Fibroblast of upper back skin (primary cell): Measurements from ENCODE around the gene PIAS4.

Experiments used
- DNase-seq: peaks from one replicate; pipeline ENCODE4 v3.0.0-alpha.2; 2013

Gene PIAS4

GRCh38 chr19:4043401-4043800 lies 35.9 kb downstream of the PIAS4 start:
- no peak for DNase-seq

DNA sequence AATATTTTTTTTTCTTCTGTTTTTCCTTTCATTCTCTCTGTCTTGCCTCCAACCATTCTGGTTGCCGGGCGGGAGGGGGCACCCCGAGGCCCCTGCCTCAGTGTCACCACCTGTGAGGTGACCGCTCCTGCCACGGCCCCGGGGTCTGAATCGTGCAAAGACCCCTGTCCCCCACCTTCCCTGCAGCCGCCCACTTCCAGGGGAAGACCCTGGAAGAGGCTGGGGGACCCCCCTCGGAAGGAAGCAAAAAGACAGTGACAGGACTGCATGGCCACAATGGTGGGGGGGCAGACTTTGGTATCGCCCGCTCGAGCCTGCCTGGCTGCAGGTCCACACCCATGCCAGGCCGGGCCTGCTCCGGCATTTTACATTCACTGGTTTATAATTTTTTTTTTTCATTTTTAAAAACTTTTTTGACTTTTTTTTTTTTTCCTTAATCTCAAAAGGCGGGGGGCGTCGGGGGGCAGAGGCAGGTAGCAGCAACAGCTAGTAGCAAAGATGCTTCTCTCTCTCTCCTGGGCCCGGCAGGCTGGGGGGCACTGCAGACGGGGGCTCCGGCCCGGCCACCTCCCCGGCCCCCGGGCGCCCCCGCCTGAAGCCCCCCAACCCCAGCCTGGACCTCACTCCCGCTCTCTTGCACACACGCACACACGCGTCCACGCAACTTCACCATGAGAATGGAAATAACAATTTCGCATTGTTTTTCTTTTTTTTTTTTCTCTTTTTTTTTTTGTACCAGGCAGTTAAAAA lies 36.6 kb downstream of the PIAS4 start:
- no peak for DNase-seq

DNA sequence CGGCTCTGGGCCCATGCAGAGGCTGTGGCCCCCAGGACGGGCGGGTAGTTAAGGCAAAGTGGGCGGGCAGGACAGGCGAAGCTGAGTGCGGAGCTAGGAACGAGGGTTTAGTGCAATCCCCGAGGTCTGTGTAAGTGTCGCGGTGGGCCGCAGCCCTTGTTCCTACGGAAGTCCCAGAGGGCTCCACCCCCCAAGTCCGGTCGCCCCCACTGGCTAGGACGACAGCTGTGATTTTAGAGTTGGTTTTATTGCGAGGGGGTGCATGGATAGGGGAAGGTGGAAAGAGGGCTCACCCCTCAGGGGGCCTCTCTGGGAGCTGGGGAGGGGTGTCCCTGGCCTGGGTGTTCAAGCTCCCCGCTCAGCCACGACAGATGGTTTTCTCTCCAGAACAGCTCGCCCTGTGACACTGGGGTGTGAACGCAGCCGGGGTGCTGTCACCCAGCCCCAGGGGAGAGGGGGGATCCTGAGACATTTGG lies 37.5 kb downstream of the PIAS4 start:
- DNase-seq, result no peak

DNA sequence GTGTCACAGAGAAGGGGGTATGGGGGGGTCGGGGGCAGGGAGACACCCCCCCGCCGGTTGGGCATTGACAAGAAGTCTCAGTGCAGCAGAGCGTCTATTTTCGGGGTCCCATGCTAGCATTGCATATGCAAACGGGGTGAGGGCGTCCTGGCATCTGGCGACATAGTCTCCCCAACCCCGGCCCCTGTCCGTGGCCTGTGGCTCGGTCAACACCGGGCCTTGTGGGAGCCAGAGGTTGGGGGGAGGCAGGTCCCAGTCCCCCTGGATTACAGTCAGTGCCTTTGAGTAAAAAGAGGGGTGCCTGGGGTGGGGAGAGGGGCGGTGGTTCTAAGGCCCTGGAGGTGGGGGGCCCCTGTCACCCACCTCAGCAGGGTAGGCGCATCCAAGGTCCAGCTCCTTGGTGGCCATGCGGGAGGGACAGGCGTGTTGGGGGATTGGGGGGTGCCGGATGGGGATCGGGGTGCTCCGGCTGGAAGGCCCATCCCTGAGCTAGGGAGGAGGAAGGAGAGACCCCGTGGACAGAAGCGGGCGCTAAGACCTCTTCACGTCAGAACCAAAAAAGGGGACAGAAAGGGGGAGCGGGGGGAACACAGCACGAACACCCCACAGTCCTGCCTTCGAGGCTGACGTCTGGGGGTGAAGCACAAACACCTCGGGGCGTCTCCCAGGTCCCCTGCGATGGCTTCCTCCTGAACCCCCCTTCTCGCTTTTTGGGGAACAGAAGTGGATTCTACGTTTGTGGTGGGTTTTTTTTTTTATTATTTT lies 38.2 kb downstream of the PIAS4 start:
- no peak for DNase-seq

DNA sequence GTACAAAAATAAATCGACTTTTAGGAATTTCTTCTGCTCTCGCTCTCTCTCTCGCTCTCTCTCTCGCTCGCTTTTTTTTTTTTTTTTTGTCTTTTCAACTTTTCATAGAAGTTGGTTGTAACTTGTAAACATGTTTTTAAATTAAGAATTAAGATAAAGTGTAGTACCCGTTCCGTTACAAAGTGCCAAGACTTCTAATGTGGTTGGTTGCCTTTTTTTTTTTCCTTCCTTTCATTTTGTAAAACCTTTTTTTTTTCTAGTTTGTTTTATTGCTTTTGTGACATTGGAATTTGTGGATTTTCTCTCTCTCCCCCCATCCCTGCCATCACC lies 38.8 kb downstream of the PIAS4 start:
- no peak for DNase-seq

GRCh38 chr19:4046946-4047683 lies 39.6 kb downstream of the PIAS4 start:
- DNase-seq, result no peak

DNA sequence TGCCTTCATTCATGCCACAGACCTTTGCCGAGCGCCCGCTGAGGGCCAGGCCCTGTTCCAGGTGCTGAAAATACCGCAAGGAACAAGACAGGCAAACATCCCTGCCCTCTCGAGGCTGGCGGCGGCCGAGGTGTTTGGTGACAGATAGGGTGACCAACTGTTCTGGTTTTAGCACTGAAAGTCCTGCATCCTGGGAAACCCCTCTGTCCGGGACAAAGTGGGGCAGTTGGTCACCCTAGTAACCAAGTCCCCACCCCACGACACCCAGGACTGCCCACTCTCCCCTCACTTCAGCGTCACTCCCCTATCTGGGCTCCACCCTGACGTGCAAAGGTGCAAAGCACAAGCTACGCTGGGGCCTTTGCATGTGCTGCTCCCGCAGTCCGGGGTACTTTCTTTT lies 41.9 kb downstream of the PIAS4 start:
- no peak for DNase-seq

DNA sequence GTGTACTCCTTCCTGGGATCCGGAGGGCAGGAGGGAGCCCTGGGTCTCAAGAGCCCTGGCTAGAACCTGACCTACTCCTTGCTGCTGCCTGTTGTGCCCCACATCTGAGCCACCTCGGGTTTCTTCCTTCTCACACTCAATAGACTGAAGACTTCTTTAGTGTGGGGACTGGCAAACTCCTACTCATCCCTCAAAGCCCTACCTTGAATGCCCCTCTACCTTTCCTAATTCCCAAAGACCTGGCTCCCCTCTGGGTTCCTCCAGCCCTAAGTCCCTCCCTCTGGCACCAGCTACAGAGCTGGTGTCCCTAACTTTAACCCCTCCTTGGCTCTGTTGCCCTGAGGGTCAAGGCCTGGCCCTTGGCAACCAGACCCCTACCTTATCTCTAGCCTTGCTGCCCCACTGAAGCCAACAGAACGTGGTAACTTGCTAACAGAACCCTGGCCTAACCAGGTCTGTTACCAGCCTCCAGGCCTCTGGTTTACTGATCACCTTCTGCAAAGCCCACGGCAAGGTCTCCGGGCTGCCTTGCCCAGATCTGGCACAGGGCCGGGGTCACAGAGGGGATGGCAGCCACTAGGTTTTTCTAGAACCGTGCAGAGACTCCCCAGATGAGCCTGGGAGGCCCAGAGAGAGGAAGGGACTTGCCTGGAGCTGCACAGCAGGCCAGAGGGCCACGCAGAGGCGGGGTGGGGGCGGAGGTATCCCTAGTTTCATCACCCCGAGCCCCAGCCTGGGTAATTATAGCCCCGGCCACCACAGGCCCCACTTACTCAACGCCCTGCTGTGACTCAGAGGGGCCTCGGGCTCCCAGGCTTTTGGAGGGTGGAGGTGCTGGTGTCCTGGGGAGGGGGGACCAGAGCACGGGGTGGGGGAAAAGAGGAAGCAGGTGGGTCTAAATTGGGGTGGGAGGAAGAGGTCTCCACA lies 43.9 kb downstream of the PIAS4 start:
- peak; percentile 16 for DNase-seq

DNA sequence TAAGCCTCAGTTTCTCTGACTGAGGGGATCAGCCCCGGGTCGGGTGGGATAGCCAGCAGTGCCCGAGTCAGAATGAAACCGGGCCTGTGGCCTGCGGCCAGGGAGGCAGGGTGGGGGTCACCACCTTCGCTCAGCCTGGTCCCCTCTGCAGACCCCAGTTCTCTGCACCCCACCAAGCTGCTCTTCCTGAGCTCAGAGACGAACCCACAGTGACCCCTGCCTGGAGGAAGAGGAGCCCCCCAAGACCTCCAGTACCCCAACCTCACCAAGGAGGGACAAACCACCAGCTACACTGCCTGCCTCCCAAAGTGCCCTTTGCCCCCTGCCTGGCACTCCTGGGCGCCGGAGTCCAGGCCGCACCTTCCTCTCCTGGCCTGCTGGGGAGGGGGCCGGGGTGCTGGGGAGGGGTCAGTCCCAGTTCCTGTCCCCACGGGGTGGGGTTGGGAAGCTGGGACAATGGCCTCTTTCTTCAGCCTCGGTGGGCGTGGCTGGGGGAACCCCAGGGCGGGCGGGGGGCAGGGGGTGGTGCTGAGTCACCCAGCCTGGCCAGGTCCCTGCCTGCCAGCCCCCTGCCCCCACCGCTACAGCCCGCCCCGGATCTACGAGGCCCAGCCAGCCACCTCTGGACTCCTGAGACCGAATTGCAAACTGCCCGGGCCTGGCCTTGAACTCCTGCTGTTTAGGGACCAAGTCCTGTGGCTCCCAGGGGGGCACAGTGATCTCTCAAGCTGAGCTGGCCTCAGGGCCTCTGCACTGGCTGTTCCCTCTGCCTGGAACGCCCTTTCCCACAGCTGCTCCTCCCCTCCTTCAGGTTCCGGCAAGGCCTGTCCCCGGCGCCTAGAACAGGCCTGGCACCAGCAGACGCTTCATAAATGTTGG lies 44.8 kb downstream of the PIAS4 start:
- DNase-seq, result no peak

- no peak for DNase-seq
Measured at GRCh38 chr19:4052993-4053422, 45.5 kb downstream of the PIAS4 start.

- DNase-seq, result no peak
Measured at GRCh38 chr19:4053423-4054324, 46.1 kb downstream of the PIAS4 start.

- DNase-seq, result no peak
Measured at GRCh38 chr19:4054441-4055208, 47.1 kb downstream of the PIAS4 start.

DNA sequence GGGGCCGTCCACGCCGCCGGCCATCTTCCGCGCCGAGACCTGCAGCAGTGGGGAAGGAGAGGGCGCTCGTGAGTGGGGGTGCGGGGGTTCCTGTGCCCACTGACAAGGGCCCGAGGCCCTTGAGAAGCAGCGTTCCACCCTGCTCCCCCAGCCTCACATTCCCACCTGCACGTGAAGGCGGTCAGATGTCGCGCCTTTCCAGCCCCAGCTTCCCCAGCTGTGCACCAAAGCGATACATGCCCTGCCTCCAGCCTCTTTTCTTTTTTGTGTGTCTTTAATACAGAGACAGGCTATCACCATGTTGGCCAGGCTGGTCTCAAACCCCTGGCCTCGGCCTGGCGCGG lies 47.6 kb downstream of the PIAS4 start:
- DNase-seq, result no peak

DNA sequence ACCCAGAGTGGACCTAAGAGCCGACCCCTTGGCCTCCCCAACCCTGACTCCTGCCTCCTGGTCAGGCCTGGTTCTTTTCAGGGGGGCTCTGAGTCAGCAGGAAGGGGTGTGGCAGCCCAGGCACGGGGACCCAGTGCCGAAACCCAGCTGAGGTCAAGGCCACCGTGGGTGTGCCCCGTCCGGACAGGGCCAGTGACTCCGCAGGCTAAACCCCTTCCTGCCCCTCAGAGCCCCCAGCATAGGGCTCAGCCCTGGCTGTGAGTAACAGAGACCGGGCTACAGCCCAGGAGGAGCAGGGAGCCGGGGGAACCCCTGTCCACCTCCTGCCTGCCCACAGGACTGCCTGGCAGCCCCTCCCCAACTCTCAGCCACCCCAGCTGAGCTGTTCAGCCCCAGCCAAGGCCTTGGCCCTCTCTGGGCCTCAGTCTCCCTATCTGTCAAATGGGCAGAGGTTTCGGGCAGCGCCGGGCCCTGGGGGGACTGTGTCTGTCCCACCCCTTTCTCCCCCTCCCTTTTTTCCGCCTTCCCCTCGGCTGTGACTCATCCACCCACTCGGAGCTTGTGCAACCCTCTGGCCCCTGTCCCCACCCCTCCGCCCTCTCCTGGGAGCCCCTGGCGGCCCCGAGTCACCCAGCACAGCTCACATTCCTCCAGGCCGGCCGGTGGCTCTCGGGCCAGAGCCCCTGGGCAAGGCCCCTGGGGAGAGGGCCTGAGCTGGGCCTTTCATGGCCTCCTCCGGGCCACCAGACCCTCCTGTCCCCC lies 50.6 kb downstream of the PIAS4 start:
- DNase-seq, result peak; percentile 69

GRCh38 chr19:4058693-4059452 lies 51.3 kb downstream of the PIAS4 start:
- DNase-seq, result no peak

DNA sequence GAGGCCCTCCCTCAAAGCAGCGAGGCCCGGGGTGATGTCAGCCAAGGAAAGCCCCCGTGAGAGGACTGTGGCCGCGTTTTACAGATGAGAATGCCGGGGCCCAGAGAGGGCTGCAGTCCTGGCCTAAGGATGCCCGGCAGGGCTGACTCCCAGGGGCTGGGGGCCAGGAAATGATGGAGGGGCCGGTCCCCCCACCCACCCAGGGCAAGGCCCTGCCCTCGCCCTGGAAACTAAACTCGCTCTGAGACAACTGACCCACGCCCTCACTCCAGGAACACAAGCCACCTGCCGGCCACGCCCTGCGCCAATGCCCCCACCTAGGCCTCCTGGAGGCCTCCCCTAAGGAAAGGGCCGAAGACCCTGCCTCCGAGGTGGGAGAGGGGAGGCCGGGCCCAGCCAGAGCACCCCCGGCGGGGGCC lies 51.9 kb downstream of the PIAS4 start:
- no peak for DNase-seq

- no peak for DNase-seq
Measured at GRCh38 chr19:4059891-4060620, 52.5 kb downstream of the PIAS4 start.
